IMR-90 (cell line): Measurements from ENCODE around the gene MEDAG. TPM values are rescaled to one million over a fixed set of nuclear protein-coding genes. Genes with fewer than 3 reads are reported as not detected.

Experiments used
- ATAC-seq: fragments of 200-7000 bp; cut with Tn5 transposase; 2 replicates; pipeline ENCODE4 v1.9.1; 2020; ENCODE audit warnings: low read depth, mild to moderate bottlenecking, moderate library complexity
- BruUV-seq: library from RNA; stranded (reverse); fragments of 400-500 nt; replicated peaks from 2 replicates; lab custom pipeline; 2021; lab: Mats Ljungman, UMichigan
- CTCF ChIA-PET: fragments of 300-600 bp; formaldehyde crosslinking; extraction: SDS; loops from one replicate; lab custom pipeline; 2021; ENCODE audit warnings: antibody characterized with exemption; lab: Yijun Ruan, JAX
- POLR2A ChIA-PET: fragments of 300-600 bp; sonication (Branson Sonifier 250); formaldehyde crosslinking; loops from one replicate; lab custom pipeline; 2022; ENCODE audit warnings: antibody characterized with exemption; ENCODE audit not compliant: unreplicated experiment; lab: Charles Lee
- DNase-seq: peaks from one replicate; pipeline ENCODE4 v3.0.0; 2013
- H2AFZ ChIP-seq: replicated peaks from 2 replicates; pipeline ENCODE3; 2013; ENCODE audit warnings: low read length, mild to moderate bottlenecking; ENCODE audit not compliant: poor library complexity
- H2AK5ac ChIP-seq: 2 replicates; pipeline ENCODE4 v1.6.1; 2013; ENCODE audit warnings: low read depth, low read length, inconsistent platforms
- H2AK9ac ChIP-seq: replicated peaks from 2 replicates; pipeline ENCODE3; 2013; ENCODE audit warnings: mild to moderate bottlenecking, low read depth, low read length, moderate library complexity; ENCODE audit not compliant: poor library complexity
- H2BK120ac ChIP-seq: 2 replicates; pipeline ENCODE4 v1.6.1; 2013; ENCODE audit warnings: low read depth, low read length, inconsistent platforms
- H2BK15ac ChIP-seq: 3 replicates; pipeline ENCODE4 v1.6.1; 2013; ENCODE audit warnings: low read depth, low read length, inconsistent platforms
- H2BK20ac ChIP-seq: 2 replicates; pipeline ENCODE4 v1.6.1; 2013; ENCODE audit warnings: low read depth, mild to moderate bottlenecking, inconsistent platforms, low read length, moderate library complexity
- H2BK5ac ChIP-seq: 2 replicates; pipeline ENCODE4 v1.6.1; 2013; ENCODE audit warnings: mild to moderate bottlenecking, low read depth, low read length, inconsistent platforms; ENCODE audit not compliant: poor library complexity, severe bottlenecking
- H3K14ac ChIP-seq: replicated peaks from 2 replicates; pipeline ENCODE4 v1.6.1; 2013; ENCODE audit warnings: low read depth, low read length, inconsistent platforms
- H3K18ac ChIP-seq: 2 replicates; pipeline ENCODE4 v1.6.1; 2013; ENCODE audit warnings: low read depth, low read length, control low read depth
- H3K23ac ChIP-seq: 2 replicates; pipeline ENCODE4 v1.6.1; 2013; ENCODE audit warnings: low read depth, low read length, inconsistent platforms
- H3K27ac ChIP-seq: 2 replicates; pipeline ENCODE4 v1.5.1; 2013; ENCODE audit warnings: mild to moderate bottlenecking, control low read depth, low read length; ENCODE audit not compliant: insufficient read depth
- H3K27me3 ChIP-seq: 2 replicates; pipeline ENCODE4 v1.6.1; 2013; ENCODE audit warnings: low read length; ENCODE audit not compliant: control insufficient read depth, insufficient read depth
- H3K36me3 ChIP-seq: 2 replicates; pipeline ENCODE4 v1.6.1; 2013; ENCODE audit warnings: low read length, mixed read lengths; ENCODE audit not compliant: control insufficient read depth, insufficient read depth
- H3K4ac ChIP-seq: 2 replicates; pipeline ENCODE4 v1.6.1; 2013; ENCODE audit warnings: low read depth, low read length, inconsistent platforms
- H3K4me1 ChIP-seq: 2 replicates; pipeline ENCODE4 v1.6.1; 2013; ENCODE audit warnings: low read length, mixed read lengths; ENCODE audit not compliant: control insufficient read depth, insufficient read depth
- H3K4me2 ChIP-seq: 2 replicates; pipeline ENCODE4 v1.6.1; 2013; ENCODE audit warnings: low read depth, mild to moderate bottlenecking, control low read depth, low read length, moderate library complexity
- H3K4me3 ChIP-seq: 2 replicates; pipeline ENCODE4 v1.5.1; 2013; ENCODE audit warnings: low read depth, mild to moderate bottlenecking, control low read depth, low read length, moderate library complexity; ENCODE audit not compliant: insufficient read depth
- H3K56ac ChIP-seq: 2 replicates; pipeline ENCODE4 v1.6.1; 2013; ENCODE audit warnings: low read length, inconsistent platforms; ENCODE audit not compliant: insufficient read depth; ENCODE audit errors: extremely low read depth
- H3K79me1 ChIP-seq, 2 experiments: 2 replicates each; pipeline ENCODE4 v1.6.1; 2013; ENCODE audit warnings: low read length in 2 of 2, inconsistent platforms in 1 of 2, low read depth in 1 of 2
- H3K9ac ChIP-seq: 2 replicates; pipeline ENCODE4 v1.6.1; 2013; ENCODE audit warnings: low read depth, low read length, control low read depth
- H3K9me1 ChIP-seq: 2 replicates; pipeline ENCODE4 v1.6.1; 2013; ENCODE audit warnings: low read length, inconsistent platforms; ENCODE audit not compliant: insufficient read depth
- H3K9me3 ChIP-seq: 2 replicates; pipeline ENCODE4 v1.6.1; 2013; ENCODE audit warnings: low read length; ENCODE audit not compliant: control insufficient read depth, insufficient read depth
- H4K20me1 ChIP-seq: 2 replicates; pipeline ENCODE4 v1.6.1; 2013; ENCODE audit warnings: low read length, inconsistent platforms; ENCODE audit not compliant: insufficient read depth
- H4K5ac ChIP-seq: 2 replicates; pipeline ENCODE4 v1.6.1; 2013; ENCODE audit warnings: mild to moderate bottlenecking, low read depth, low read length, control low read depth
- H4K8ac ChIP-seq, 2 experiments: 2 replicates each; pipeline ENCODE4 v1.6.1; 2013; ENCODE audit warnings: low read depth in 2 of 2, low read length in 2 of 2, control low read depth in 1 of 2, inconsistent platforms in 1 of 2
- H4K91ac ChIP-seq: 2 replicates; pipeline ENCODE4 v1.6.1; 2013; ENCODE audit warnings: low read depth, low read length, inconsistent platforms; ENCODE audit not compliant: insufficient read depth
- CHD1 ChIP-seq: IDR thresholded peaks from 2 replicates; pipeline ENCODE4 v1.6.1; 2012; ENCODE audit warnings: low read depth, low read length, improper control_type of control experiment
- MXI1 ChIP-seq: IDR thresholded peaks from 2 replicates; pipeline ENCODE4 v1.6.1; 2012; ENCODE audit warnings: low read depth, mild to moderate bottlenecking, low read length, moderate library complexity, borderline replicate concordance
- RAD21 ChIP-seq: IDR thresholded peaks from 2 replicates; pipeline ENCODE4 v1.6.1; 2012; ENCODE audit warnings: low read length, improper control_type of control experiment
- WGBS, 2 experiments: methylation state at CpG; one replicate each; pipeline versions ENCODE4 v1.1.5 to v1.1.7; 2013; ENCODE audit warnings: missing lambda C conversion rate in 2 of 2; ENCODE audit not compliant: insufficient read length in 1 of 2; ENCODE audit errors: extremely low coverage in 2 of 2; 5-methylcytosine and 5-hydroxymethylcytosine counted together
- dilution Hi-C: fragments of 300-500 bp; cut with HindIII; formaldehyde crosslinking; loops from one replicate; pipeline ENCODE4 v1.14.3; 2018; ENCODE audit warnings: low sequenced_read_pairs; ENCODE audit not compliant: unreplicated experiment
- in situ Hi-C: fragments of 300-500 bp; cut with MboI; formaldehyde crosslinking; loops from 3 replicates; pipeline ENCODE4 v1.14.3; 2019; ENCODE audit warnings: low sequenced_read_pairs, inconsistent platforms, mixed read lengths
- intact Hi-C: fragments of 100-400 bp; cut with micrococcal nuclease; formaldehyde crosslinking; loops from 2 replicates; pipeline ENCODE4 v1.10.0; 2022
- polyA plus RNA-seq, 3 experiments: library from polyadenylated mRNA; depleted of rRNA; stranded (reverse); fragments of >200 nt; gene quantifications; 2 replicates each; pipeline ENCODE4 v1.2.3, GENCODE V29; 2012; ENCODE audit warnings: low replicate concordance in 1 of 3
- total RNA-seq: library from RNA; depleted of rRNA; stranded (reverse); fragments of >200 nt; gene quantifications from 2 replicates; pipeline ENCODE4 v1.2.3, GENCODE V29; 2012

MEDAG gene
- total and polyA plus RNA-seq, 2 of the 4 experiments (the other 2 are of a cell fraction): 0.32 to 0.36 TPM

DNA sequence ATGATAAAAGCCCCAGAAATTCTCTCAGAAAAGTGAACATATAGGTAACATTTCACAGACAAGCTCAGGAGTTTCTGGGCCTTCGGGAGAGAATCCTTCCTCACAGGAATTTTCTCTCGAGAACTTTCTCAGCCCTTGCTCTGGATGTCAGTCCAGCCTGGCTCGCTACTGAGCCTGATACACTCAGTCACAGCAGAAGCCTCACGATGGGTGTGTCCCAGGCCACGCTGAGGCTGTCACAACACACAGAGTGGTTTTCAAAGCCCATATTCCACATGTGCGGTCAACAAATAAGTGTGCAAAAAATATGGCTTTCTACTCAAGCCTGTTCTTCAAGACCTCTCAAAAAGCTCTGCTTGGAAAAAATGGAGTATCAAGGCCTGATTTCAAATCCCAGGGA, 31.5 kb upstream of the MEDAG start:
- peak overlapping the region; percentile 12; the same call in 1 of the 2 replicates for H2AK5ac ChIP-seq
- DNase-seq (no peak), ATAC-seq (no peak)
- no peak overlapping the region for H3K23ac ChIP-seq
- H3K27me3 ChIP-seq: no peaks in the 10 kb centered on the region
- peak overlapping the region; percentile 25; the same call in 1 of the 2 replicates for H4K5ac ChIP-seq
- peaks cover 6 to 20% of the 10 kb centered on the region in 2 experiments; a peak in 3 of 4 replicates for H3K79me1 ChIP-seq
- H3K4ac ChIP-seq: peak overlapping the region; percentile 77
- H3K36me3 ChIP-seq: no peaks in the 10 kb centered on the region
- H2AFZ ChIP-seq: no peak overlapping the region
- no peak overlapping the region for H3K9ac ChIP-seq
- WGBS, 2 experiments: 88% methylated on average over 3 of the region's 6 CpGs; no CpG with 5 or more reads in 1 of the 2 experiments
- peak overlapping the region; percentile 67; the same call in 1 of the 2 replicates for H2BK120ac ChIP-seq
- H3K4me3 ChIP-seq: no peak overlapping the region
- H3K4me1 ChIP-seq: peaks cover 29% of the 10 kb centered on the region
- ChIA-PET CTCF (no interaction called here), POLR2A (no interaction called here)
- H3K18ac ChIP-seq: peak overlapping the region; percentile 21; the same call in 1 of the 2 replicates
- H2AK9ac ChIP-seq: peak overlapping the region; percentile 42
- H2BK5ac ChIP-seq: no peak overlapping the region
- no peaks in the 10 kb centered on the region for H4K20me1 ChIP-seq
- intact Hi-C loops: no loop called here
- no TSS peak for BruUV-seq
- dilution Hi-C loops: no loop called here
- H3K4me2 ChIP-seq: no peak overlapping the region
- no peak for TF ChIP-seq MXI1
- no peak for TF ChIP-seq CHD1
- no peak for TF ChIP-seq RAD21
- H2BK15ac ChIP-seq: peak overlapping the region; percentile 95; the same call in 2 of the 3 replicates
- peak overlapping the region; percentile 54 for H2BK20ac ChIP-seq
- no peak overlapping the region for H3K56ac ChIP-seq
- peak overlapping the region; percentile 3; the same call in 1 of the 2 replicates for H3K27ac ChIP-seq
- H3K14ac ChIP-seq: no peak overlapping the region; the same call in 1 of the 2 replicates
- peak overlapping the region; percentile 10 to 37; a peak in 3 of 4 replicates for H4K8ac ChIP-seq
- no peaks in the 10 kb centered on the region for H3K9me3 ChIP-seq
- H4K91ac ChIP-seq: peak overlapping the region; percentile 68
- H3K9me1 ChIP-seq: peaks cover 8% of the 10 kb centered on the region
- in situ Hi-C loops: no loop called here
